GM23248 (cell line): ENCODE measurements around the gene OST4.

Source experiments
- EZH2 ChIP-seq: fragments of 200-600 bp; sonication (generic); IDR thresholded peaks from 2 replicates; pipeline ENCODE4 v1.6.1; 2018; ENCODE audit warnings: antibody characterized with exemption, mild to moderate bottlenecking; ENCODE audit not compliant: insufficient read depth, poor library complexity, severe bottlenecking
- EZH2phosphoT487 ChIP-seq: fragments of 200-600 bp; sonication (generic); IDR thresholded peaks from 2 replicates; pipeline ENCODE4 v1.6.1; 2018; ENCODE audit warnings: antibody characterized with exemption, moderate library complexity, mild to moderate bottlenecking, low read depth; ENCODE audit not compliant: insufficient read depth

DNA sequence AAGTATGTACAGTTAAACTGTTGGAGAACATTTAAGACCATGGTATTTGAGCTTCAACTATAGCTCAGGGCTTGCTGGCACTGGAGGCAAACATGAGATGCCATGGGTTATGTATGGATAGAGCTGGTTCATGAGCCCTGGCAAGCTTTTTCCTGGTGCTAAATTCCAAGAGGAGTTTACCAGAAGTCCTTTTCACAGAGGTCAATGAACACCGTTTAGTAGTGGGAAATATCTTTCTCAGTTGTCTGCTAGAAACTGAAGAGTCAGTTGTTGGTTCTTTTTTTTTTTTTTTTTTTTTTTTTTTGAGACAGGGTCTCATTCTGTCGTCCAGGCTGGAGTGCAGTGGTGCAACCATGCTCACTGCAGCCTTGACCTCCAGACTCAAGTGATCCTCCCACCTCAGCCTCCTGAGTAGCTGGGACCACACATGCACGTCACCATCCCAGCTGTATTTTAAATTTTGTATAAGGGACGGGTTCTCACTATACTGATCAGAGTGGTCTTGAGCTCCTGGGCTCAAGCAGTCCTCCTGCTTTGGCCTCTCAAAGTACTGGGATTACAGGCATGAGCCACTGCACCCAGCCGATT, 16.5 kb upstream of the OST4 start:
- TF ChIP-seq EZH2 (no peak), EZH2phosphoT487 (no peak)
